Mammary microvascular endothelial cell (primary cell): ENCODE data around the gene SCYL1. TPM values are rescaled to one million over a fixed set of nuclear protein-coding genes. Genes with fewer than 3 reads are reported as not detected.

Source experiments
- total RNA-seq: library from RNA; depleted of rRNA; stranded (reverse); fragments of >200 nt; gene quantifications from 2 replicates; pipeline ENCODE4 v1.2.3, GENCODE V29; 2015

The SCYL1 gene
- total RNA-seq, result 83.3 and 84.1 TPM in 2 replicates

GRCh38 chr11:65524741-65525545 lies at the start of gene SCYL1:
Gene SCYL1 (plus strand): TSS chr11:65525083. CDS start chr11:65525154, 71 bp downstream.

GRCh38 chr11:65498977-65499712 lies 25.7 kb upstream of the SCYL1 start, which contains the start of gene MALAT1:
Gene MALAT1 (plus strand): TSS chr11:65499045.

GRCh38 chr11:65558002-65558929 lies 33.4 kb downstream of the SCYL1 start, which contains the start of gene LTBP3:
Gene LTBP3 (minus strand): TSS chr11:65558359. CDS start chr11:65557959, 400 bp downstream.

GRCh38 chr11:65569973-65570918 lies 45.4 kb downstream of the SCYL1 start, which contains the start of gene ZNRD2:
Gene ZNRD2 (plus strand): TSS chr11:65570477. CDS start chr11:65570492, 15 bp downstream.

GRCh38 chr11:65572356-65573051 lies 47.6 kb downstream of the SCYL1 start, which contains the start of gene FAM89B:
Gene FAM89B (plus strand): TSS chr11:65572538. CDS start chr11:65572670, 132 bp downstream.

GRCh38 chr11:65575568-65576231 lies 50.8 kb downstream of the SCYL1 start, which contains the start of gene EHBP1L1:
Gene EHBP1L1 (plus strand): TSS chr11:65576053. CDS start chr11:65576303, 250 bp downstream.

Other genes starting within 250 kb of the SCYL1 start
- gene CDC42EP2, start 210.2 kb upstream of the SCYL1 start, total RNA-seq, result 38.5 and 40.8 TPM in 2 replicates
- gene DPF2, start 191.2 kb upstream of the SCYL1 start, total RNA-seq, result 37.3 and 38.1 TPM in 2 replicates
- 0.30 TPM in 1 of 2 replicates, not detected in the other for gene TIGD3, start 170.3 kb upstream of the SCYL1 start, total RNA-seq
- gene SLC25A45, start 142.4 kb upstream of the SCYL1 start, total RNA-seq, result 1.1 and 1.5 TPM in 2 replicates
- 59.5 and 60.4 TPM in 2 replicates for gene FRMD8, start 138.4 kb upstream of the SCYL1 start, total RNA-seq
- 12.7 and 14.7 TPM in 2 replicates for gene NEAT1, start 102.3 kb upstream of the SCYL1 start, total RNA-seq
- 683 and 797 TPM in 2 replicates for gene MALAT1, start 26.0 kb upstream of the SCYL1 start, total RNA-seq
- 45.1 and 58.2 TPM in 2 replicates for gene LTBP3, start 33.3 kb downstream of the SCYL1 start, total RNA-seq
- gene ZNRD2, start 45.4 kb downstream of the SCYL1 start, total RNA-seq, result 70.6 and 76.7 TPM in 2 replicates
- gene FAM89B, start 47.5 kb downstream of the SCYL1 start, total RNA-seq, result 45.8 and 46.7 TPM in 2 replicates
- 33.7 and 53.4 TPM in 2 replicates for gene EHBP1L1, start 51.0 kb downstream of the SCYL1 start, total RNA-seq
- 0.27 TPM in 1 of 2 replicates, not detected in the other for gene KCNK7, start 70.7 kb downstream of the SCYL1 start, total RNA-seq
- 122 and 126 TPM in 2 replicates for gene MAP3K11, start 89.1 kb downstream of the SCYL1 start, total RNA-seq
- gene PCNX3, start 90.7 kb downstream of the SCYL1 start, total RNA-seq, result 40.7 and 41.1 TPM in 2 replicates
- 61.1 and 68.3 TPM in 2 replicates for gene SIPA1, start 113.0 kb downstream of the SCYL1 start, total RNA-seq
- 63.1 and 67.4 TPM in 2 replicates for gene RELA, start 137.8 kb downstream of the SCYL1 start, total RNA-seq
- gene KAT5, start 187.2 kb downstream of the SCYL1 start, total RNA-seq, result 42.8 and 56.6 TPM in 2 replicates
- gene RNASEH2C, start 195.7 kb downstream of the SCYL1 start, total RNA-seq, result 92.3 and 93.2 TPM in 2 replicates